Subcutaneous abdominal adipose tissue (tissue), 5 donors: ENCODE results near the gene OSBPL9.

ENCODE experiments used
- H3K27ac ChIP-seq: one replicate; pipeline ENCODE4 v1.7.0; 2013; ENCODE audit warnings: low read depth, mild to moderate bottlenecking, inconsistent platforms, low read length, moderate library complexity
- H3K27me3 ChIP-seq, 5 donors: one replicate each; pipeline ENCODE4 v1.7.0; 2013; ENCODE audit warnings: low read length in 5 of 5, inconsistent platforms in 1 of 5; ENCODE audit not compliant: control insufficient read depth in 5 of 5, insufficient read depth in 4 of 5
- H3K36me3 ChIP-seq, 5 donors: one replicate each; pipeline ENCODE4 v1.7.0; 2013; ENCODE audit warnings: low read length in 5 of 5; ENCODE audit not compliant: control insufficient read depth in 5 of 5, insufficient read depth in 5 of 5
- H3K4me1 ChIP-seq, 5 donors: one replicate each; pipeline ENCODE4 v1.7.0; 2013; ENCODE audit warnings: low read length in 5 of 5, mild to moderate bottlenecking in 3 of 5, moderate library complexity in 1 of 5; ENCODE audit not compliant: control insufficient read depth in 5 of 5, insufficient read depth in 5 of 5
- H3K4me3 ChIP-seq, 5 donors: one replicate each; pipeline ENCODE4 v1.7.0; 2013; ENCODE audit warnings: low read length in 5 of 5, low read depth in 1 of 5
- H3K9ac ChIP-seq, 5 donors: one replicate each; pipeline ENCODE4 v1.7.0; 2013; ENCODE audit warnings: low read length in 5 of 5, mild to moderate bottlenecking in 4 of 5, moderate library complexity in 3 of 5
- H3K9me3 ChIP-seq, 5 donors: one replicate each; pipeline ENCODE4 v1.7.0; 2013; ENCODE audit warnings: low read length in 5 of 5; ENCODE audit not compliant: control insufficient read depth in 5 of 5
- donor health status: healthy.
- donor health status: healthy.
- donor health status: healthy.
- donor health status: healthy.
- donor health status: healthy.

The OSBPL9 gene

GRCh38 chr1:51715369-51715768 is 98.5 kb downstream of the OSBPL9 start:
- no peaks in the 10 kb centered on the region for H3K4me1 ChIP-seq
- no peaks in the 10 kb centered on the region for H3K27me3 ChIP-seq
- no peak overlapping the region for H3K9ac ChIP-seq
- no peak overlapping the region for H3K4me3 ChIP-seq
- peaks cover 0 to 5% (median 0%) of the 10 kb centered on the region in 5 donors for H3K36me3 ChIP-seq
- H3K27ac ChIP-seq: no peak overlapping the region
- no peaks in the 10 kb centered on the region for H3K9me3 ChIP-seq

DNA sequence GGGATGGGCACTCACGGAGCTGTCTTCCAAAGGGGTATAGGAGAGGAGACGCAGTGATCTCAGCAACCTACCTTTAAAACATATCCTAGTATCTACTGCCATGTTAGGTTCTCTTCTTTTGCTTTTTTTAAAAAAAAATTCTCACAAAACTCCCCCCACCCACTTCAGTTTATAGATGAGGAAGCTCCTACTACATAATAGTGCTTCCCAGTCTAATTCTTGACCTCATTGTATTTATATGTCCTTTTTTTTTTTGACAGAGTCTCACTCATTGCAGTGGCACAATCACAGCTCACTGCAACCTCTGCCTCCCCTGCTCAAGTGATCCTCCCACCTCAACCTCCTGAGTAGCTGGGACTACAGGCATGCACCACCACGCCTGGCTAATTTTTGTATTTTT is 99.9 kb downstream of the OSBPL9 start:
- Histone ChIP-seq H3K36me3 (peaks cover 0 to 5% (median 0%) of the 10 kb centered on the region in 5 donors), H3K9ac (no peak overlapping the region), H3K27ac (no peak overlapping the region), H3K27me3 (no peaks in the 10 kb centered on the region), H3K4me1 (no peaks in the 10 kb centered on the region), H3K4me3 (no peak overlapping the region), H3K9me3 (no peaks in the 10 kb centered on the region)

- Histone ChIP-seq H3K4me1 (no peaks in the 10 kb centered on the region), H3K9ac (no peak overlapping the region), H3K9me3 (no peaks in the 10 kb centered on the region), H3K27ac (no peak overlapping the region), H3K27me3 (no peaks in the 10 kb centered on the region), H3K4me3 (no peak overlapping the region), H3K36me3 (peaks cover 0 to 5% (median 0%) of the 10 kb centered on the region in 5 donors)
Measured at GRCh38 chr1:51717842-51718241, 101.0 kb downstream of the OSBPL9 start.

DNA sequence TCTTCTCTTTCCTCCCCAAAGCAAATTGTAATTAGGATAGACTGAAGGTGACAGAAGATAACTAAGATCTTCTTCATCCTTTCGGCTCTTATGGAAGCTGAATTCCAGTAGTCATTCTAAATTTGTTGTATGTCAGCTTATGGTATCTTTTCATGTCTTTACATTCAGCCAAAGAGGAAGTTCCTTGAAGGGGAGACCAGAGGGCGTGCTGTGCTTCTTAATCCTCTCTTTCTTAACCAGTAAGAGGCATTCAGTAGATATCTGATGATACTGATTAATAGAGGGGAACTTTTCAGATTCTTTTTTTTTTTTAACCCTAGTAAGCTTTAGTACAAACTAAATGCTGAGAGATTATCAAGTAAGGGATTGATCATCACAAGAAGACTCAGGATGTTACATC is 102.3 kb downstream of the OSBPL9 start:
- no peaks in the 10 kb centered on the region for H3K27me3 ChIP-seq
- no peaks in the 10 kb centered on the region for H3K9me3 ChIP-seq
- H3K4me1 ChIP-seq: no peaks in the 10 kb centered on the region
- peaks cover 0 to 5% (median 0%) of the 10 kb centered on the region in 5 donors for H3K36me3 ChIP-seq
- no peak overlapping the region for H3K4me3 ChIP-seq
- H3K9ac ChIP-seq: no peak overlapping the region
- no peak overlapping the region for H3K27ac ChIP-seq

GRCh38 chr1:51724797-51725196 is 107.9 kb downstream of the OSBPL9 start:
- Histone ChIP-seq H3K9me3 (no peaks in the 10 kb centered on the region), H3K27me3 (no peaks in the 10 kb centered on the region), H3K36me3 (no peaks in the 10 kb centered on the region), H3K4me1 (peaks cover 0 to 13% (median 8%) of the 10 kb centered on the region in 5 donors), H3K4me3 (no peak overlapping the region), H3K27ac (no peak overlapping the region), H3K9ac (no peak overlapping the region)

GRCh38 chr1:51726051-51726450 is 109.2 kb downstream of the OSBPL9 start:
- no peak overlapping the region for H3K27ac ChIP-seq
- H3K36me3 ChIP-seq: no peaks in the 10 kb centered on the region
- peaks cover 0 to 22% (median 18%) of the 10 kb centered on the region in 5 donors for H3K4me1 ChIP-seq
- H3K27me3 ChIP-seq: no peaks in the 10 kb centered on the region
- H3K9ac ChIP-seq: no peak overlapping the region
- H3K4me3 ChIP-seq: no peak overlapping the region
- no peaks in the 10 kb centered on the region for H3K9me3 ChIP-seq

GRCh38 chr1:51726544-51727225 is 109.8 kb downstream of the OSBPL9 start:
- Histone ChIP-seq H3K27ac (no peak overlapping the region), H3K9me3 (no peaks in the 10 kb centered on the region), H3K4me3 (no peak overlapping the region), H3K27me3 (no peaks in the 10 kb centered on the region), H3K4me1 (peaks cover 0 to 22% (median 18%) of the 10 kb centered on the region in 5 donors), H3K36me3 (no peaks in the 10 kb centered on the region), H3K9ac (no peak overlapping the region)

- no peak overlapping the region for H3K4me3 ChIP-seq
- no peak overlapping the region for H3K27ac ChIP-seq
- H3K9ac ChIP-seq: no peak overlapping the region
- H3K4me1 ChIP-seq: peaks cover 0 to 22% (median 18%) of the 10 kb centered on the region in 5 donors
- no peaks in the 10 kb centered on the region for H3K36me3 ChIP-seq
- no peaks in the 10 kb centered on the region for H3K27me3 ChIP-seq
- H3K9me3 ChIP-seq: no peaks in the 10 kb centered on the region
Measured at GRCh38 chr1:51727366-51727765, 110.5 kb downstream of the OSBPL9 start.

- Histone ChIP-seq H3K4me3 (peak overlapping the region; percentile 69 to 81 (median 79)), H3K36me3 (no peaks in the 10 kb centered on the region), H3K9me3 (no peaks in the 10 kb centered on the region), H3K27ac (no peak overlapping the region), H3K27me3 (no peaks in the 10 kb centered on the region), H3K9ac (peak overlapping the region; percentile 60 to 82 (median 69)), H3K4me1 (peaks cover 0 to 23% (median 21%) of the 10 kb centered on the region in 5 donors)
Measured at GRCh38 chr1:51728611-51729155, 111.8 kb downstream of the OSBPL9 start.

- H3K27me3 ChIP-seq: no peaks in the 10 kb centered on the region
- peak overlapping the region; percentile 60 to 82 (median 69) for H3K9ac ChIP-seq
- H3K36me3 ChIP-seq: no peaks in the 10 kb centered on the region
- peaks cover 0 to 29% (median 26%) of the 10 kb centered on the region in 5 donors for H3K4me1 ChIP-seq
- H3K27ac ChIP-seq: peak overlapping the region; percentile 14
- peak overlapping the region; percentile 69 to 81 (median 79) for H3K4me3 ChIP-seq
- no peaks in the 10 kb centered on the region for H3K9me3 ChIP-seq
Measured at GRCh38 chr1:51729156-51729823, 112.4 kb downstream of the OSBPL9 start.
